ENCODE measurements around the gene SURF2.

The SURF2 gene

GRCh38 chr9:133335924-133336811, 20.2 kb upstream of the SURF2 start, which contains the start of gene SURF6:
SURF6 (minus strand) TSS chr9:133336188; CDS start chr9:133336132, 56 bp downstream.
- DNase-seq (ENCODE audit: low spot score): peak; percentile 91

- no peak for DNase-seq (ENCODE audit: low spot score)
These were observed 16.7 kb upstream of the SURF2 start for GRCh38 chr9:133339641-133340040.

- DNase-seq (ENCODE audit: low spot score): no peak
These were observed 16.1 kb upstream of the SURF2 start for GRCh38 chr9:133340256-133340655.

- DNase-seq (ENCODE audit: low spot score): no peak
These were observed 15.4 kb upstream of the SURF2 start for GRCh38 chr9:133340916-133341315.

GRCh38 chr9:133341369-133342068, 14.8 kb upstream of the SURF2 start:
- no peak for DNase-seq (ENCODE audit: low spot score)

- no peak for DNase-seq (ENCODE audit: low spot score)
These were observed 14.3 kb upstream of the SURF2 start for GRCh38 chr9:133342069-133342406.

GRCh38 chr9:133342570-133342969, 13.8 kb upstream of the SURF2 start:
- DNase-seq (ENCODE audit: low spot score): no peak

GRCh38 chr9:133344071-133344470, 12.3 kb upstream of the SURF2 start:
- DNase-seq (ENCODE audit: low spot score): no peak

GRCh38 chr9:133344979-133345378, 11.4 kb upstream of the SURF2 start:
- DNase-seq (ENCODE audit: low spot score): no peak

GRCh38 chr9:133345596-133345995, 10.8 kb upstream of the SURF2 start:
- no peak for DNase-seq (ENCODE audit: low spot score)

- no peak for DNase-seq (ENCODE audit: low spot score)
These were observed 10.1 kb upstream of the SURF2 start for GRCh38 chr9:133346021-133346785.

- DNase-seq (ENCODE audit: low spot score): no peak
These were observed 8.8 kb upstream of the SURF2 start for GRCh38 chr9:133347515-133347984.

GRCh38 chr9:133347985-133348717, 8.2 kb upstream of the SURF2 start, which contains the start of the genes MED22 and RPL7A:
MED22 (minus strand) TSS chr9:133348131; CDS start chr9:133346662, 1,469 bp downstream.
RPL7A (plus strand) TSS chr9:133348218; CDS start chr9:133348244, 26 bp downstream.
- peak; percentile 94 for DNase-seq (ENCODE audit: low spot score)

- DNase-seq (ENCODE audit: low spot score): no peak
These were observed 7.4 kb upstream of the SURF2 start for GRCh38 chr9:133348718-133349573.

GRCh38 chr9:133349965-133350616, 6.3 kb upstream of the SURF2 start:
- no peak for DNase-seq (ENCODE audit: low spot score)

- no peak for DNase-seq (ENCODE audit: low spot score)
These were observed 4.8 kb upstream of the SURF2 start for GRCh38 chr9:133351526-133351907.

GRCh38 chr9:133351908-133352634, 4.3 kb upstream of the SURF2 start:
- no peak for DNase-seq (ENCODE audit: low spot score)

GRCh38 chr9:133352635-133353340, 3.6 kb upstream of the SURF2 start:
- DNase-seq (ENCODE audit: low spot score): no peak

GRCh38 chr9:133353548-133353947, 2.8 kb upstream of the SURF2 start:
- DNase-seq (ENCODE audit: low spot score): no peak
